Skeletal muscle satellite cell (primary cell): ENCODE results near the gene EXTL1.

Experiments used
- H3K27me3 ChIP-seq: 2 replicates; pipeline ENCODE4 v1.7.0; 2013; ENCODE audit warnings: low read length; ENCODE audit not compliant: control insufficient read depth, insufficient read depth
- H3K36me3 ChIP-seq: 2 replicates; pipeline ENCODE4 v1.7.0; 2013; ENCODE audit warnings: mild to moderate bottlenecking, control low read depth, low read length; ENCODE audit not compliant: insufficient read depth
- H3K4me1 ChIP-seq: 2 replicates; pipeline ENCODE4 v1.7.0; 2013; ENCODE audit warnings: low read length; ENCODE audit not compliant: control insufficient read depth, insufficient read depth
- H3K4me2 ChIP-seq: 2 replicates; pipeline ENCODE4 v1.7.0; 2013; ENCODE audit warnings: mild to moderate bottlenecking, low read length
- H3K4me3 ChIP-seq: 2 replicates; pipeline ENCODE4 v1.7.0; 2013; ENCODE audit warnings: low read length
- H3K9ac ChIP-seq: 2 replicates; pipeline ENCODE4 v1.7.0; 2013; ENCODE audit warnings: mild to moderate bottlenecking, low read depth, low read length, moderate library complexity
- H3K9me3 ChIP-seq: replicated peaks from 2 replicates; pipeline ENCODE4 v1.7.0; 2013; ENCODE audit warnings: mild to moderate bottlenecking, control low read depth, low read length

EXTL1 gene

DNA sequence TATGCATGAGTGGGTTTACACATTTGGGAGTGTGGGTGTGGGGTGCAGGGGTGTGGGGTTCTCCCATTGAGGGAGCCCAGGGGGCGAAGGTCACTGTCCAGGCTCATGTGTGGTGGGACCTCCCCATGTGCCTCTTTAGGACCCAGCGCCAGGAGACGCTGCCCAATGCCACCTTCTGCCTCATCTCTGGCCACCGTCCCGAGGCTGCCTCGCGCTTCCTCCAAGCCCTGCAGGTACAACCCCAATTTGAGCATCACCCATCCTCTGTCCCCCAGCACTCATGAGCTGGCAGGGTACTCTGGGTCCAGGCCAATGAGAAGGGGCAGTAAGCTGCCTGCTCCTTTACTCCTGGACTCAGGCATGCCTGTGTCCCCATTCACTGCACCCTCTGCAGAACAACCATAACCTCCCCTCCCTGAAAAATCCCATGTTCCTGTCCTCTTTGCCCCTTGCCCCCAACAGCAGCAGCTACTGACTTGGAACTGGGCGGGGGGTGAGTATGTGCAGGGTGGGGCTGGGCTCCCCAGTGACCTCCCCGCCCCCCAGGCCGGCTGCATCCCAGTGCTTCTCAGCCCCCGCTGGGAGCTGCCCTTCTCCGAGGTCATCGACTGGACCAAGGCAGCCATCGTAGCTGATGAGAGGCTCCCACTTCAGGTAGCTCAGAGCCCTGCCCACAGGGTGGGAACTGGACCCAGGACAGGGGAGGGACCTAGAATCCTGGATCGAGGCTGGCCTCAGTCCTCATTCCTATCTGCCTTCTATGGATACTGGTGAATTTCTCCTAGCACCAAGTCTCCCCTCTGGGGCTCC lies 7.7 kb downstream of the EXTL1 start:
- H3K9ac ChIP-seq = no peak overlapping the region
- H3K4me1 ChIP-seq = peaks cover 5% of the 10 kb centered on the region
- no peaks in the 10 kb centered on the region for H3K36me3 ChIP-seq
- H3K4me2 ChIP-seq = no peak overlapping the region
- H3K9me3 ChIP-seq = no peaks in the 10 kb centered on the region
- no peak overlapping the region for H3K4me3 ChIP-seq
- peaks cover 19% of the 10 kb centered on the region for H3K27me3 ChIP-seq

DNA sequence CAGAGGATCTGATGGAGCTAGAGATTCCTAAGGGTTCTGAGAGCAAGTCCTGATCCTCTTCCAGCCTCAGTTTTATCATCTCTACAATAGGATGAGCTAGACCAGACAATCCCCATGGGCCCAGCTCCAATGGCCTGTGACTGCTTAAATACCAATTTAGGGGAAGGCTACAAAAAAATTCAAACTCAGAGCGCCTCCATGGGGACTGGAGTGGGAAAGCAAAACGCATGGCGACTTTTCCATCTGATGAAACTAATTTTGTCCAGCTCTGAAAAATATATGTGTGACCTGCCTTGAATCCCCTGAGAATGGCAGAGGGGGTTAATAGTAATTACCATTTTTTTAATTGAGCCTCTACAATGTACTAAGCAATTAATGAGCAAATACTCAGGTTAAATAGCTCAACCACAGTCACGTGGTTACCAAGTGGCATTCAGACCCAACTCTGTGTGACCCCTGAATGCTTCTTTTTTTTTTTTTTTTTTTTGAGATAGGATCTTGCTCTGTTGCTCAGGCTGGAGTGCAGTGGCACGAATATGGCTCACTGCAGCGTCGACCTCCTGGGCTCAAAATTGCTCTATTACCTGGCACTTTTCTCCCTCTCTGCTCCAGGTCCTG lies 8.4 kb downstream of the EXTL1 start:
- Histone ChIP-seq H3K4me2 (no peak overlapping the region), H3K9me3 (no peaks in the 10 kb centered on the region), H3K4me3 (no peak overlapping the region), H3K9ac (no peak overlapping the region), H3K4me1 (peaks cover 8% of the 10 kb centered on the region), H3K36me3 (no peaks in the 10 kb centered on the region), H3K27me3 (peaks cover 21% of the 10 kb centered on the region)

DNA sequence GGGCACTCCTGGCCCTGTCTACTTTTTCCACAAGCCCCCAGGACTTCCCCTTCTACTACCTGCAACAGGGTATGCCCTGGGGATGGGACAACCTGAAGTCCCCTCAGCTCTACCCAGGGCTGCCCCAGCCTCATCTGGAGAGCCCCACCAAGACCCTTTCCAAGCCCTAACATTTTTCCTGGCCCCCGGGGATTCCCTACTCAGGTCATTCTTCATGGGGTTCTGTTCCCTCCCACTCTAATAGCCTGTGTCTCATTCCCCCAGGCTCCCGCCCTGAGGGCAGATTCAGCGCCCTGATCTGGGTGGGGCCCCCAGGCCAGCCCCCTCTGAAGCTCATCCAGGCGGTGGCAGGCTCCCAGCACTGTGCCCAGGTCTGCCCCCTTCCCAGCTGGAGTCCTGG lies 9.6 kb downstream of the EXTL1 start:
- peaks cover 12% of the 10 kb centered on the region for H3K4me1 ChIP-seq
- H3K9ac ChIP-seq = no peak overlapping the region
- H3K4me3 ChIP-seq = no peak overlapping the region
- H3K9me3 ChIP-seq = no peaks in the 10 kb centered on the region
- peaks cover 18% of the 10 kb centered on the region for H3K27me3 ChIP-seq
- H3K4me2 ChIP-seq = no peak overlapping the region
- H3K36me3 ChIP-seq = no peaks in the 10 kb centered on the region

- Histone ChIP-seq H3K27me3 (peaks cover 16% of the 10 kb centered on the region), H3K4me2 (no peak overlapping the region), H3K4me1 (peaks cover 17% of the 10 kb centered on the region), H3K9me3 (no peaks in the 10 kb centered on the region), H3K36me3 (no peaks in the 10 kb centered on the region), H3K9ac (no peak overlapping the region), H3K4me3 (no peak overlapping the region)
These were observed 10.1 kb downstream of the EXTL1 start for GRCh38 chr1:26031611-26032220.

DNA sequence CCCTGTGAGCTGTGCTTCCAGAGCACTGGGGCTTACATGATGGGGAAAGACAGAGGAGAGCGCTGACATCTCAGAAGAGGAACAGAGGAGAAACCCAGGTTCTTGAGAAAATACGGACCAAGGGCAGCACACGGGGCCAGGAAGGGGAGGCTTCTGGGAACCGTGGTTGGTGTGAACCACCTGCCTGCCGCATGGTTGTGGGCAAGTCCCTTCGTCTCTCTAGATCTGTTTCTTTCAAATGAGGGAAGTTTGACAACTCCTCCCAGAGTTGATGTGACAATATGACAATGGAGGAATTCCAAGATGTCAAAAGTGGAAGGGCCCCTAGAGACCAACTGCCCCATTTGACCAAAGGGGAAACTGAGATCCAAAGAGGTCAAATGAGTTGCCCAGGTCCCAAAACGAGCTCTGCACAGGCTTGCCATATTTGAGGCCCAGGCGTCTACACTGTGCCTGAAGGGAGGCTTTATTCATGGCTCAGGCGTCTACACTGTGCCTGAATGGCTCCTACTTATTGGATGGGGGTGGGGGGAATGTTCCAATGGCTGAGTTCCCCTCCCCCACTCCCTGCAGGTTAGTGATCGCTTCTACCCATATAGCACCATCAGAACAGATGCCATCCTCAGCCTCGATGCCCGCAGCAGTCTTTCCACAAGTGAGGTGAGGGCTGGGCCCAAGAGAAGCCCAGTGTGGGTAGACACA lies 11.2 kb downstream of the EXTL1 start:
- no peak overlapping the region for H3K9ac ChIP-seq
- H3K4me1 ChIP-seq = peaks cover 17% of the 10 kb centered on the region
- no peaks in the 10 kb centered on the region for H3K9me3 ChIP-seq
- H3K4me3 ChIP-seq = no peak overlapping the region
- no peak overlapping the region for H3K4me2 ChIP-seq
- no peaks in the 10 kb centered on the region for H3K36me3 ChIP-seq
- H3K27me3 ChIP-seq = peaks cover 15% of the 10 kb centered on the region

GRCh38 chr1:26034504-26035202 lies 13.1 kb downstream of the EXTL1 start:
- Histone ChIP-seq H3K27me3 (peaks cover 19% of the 10 kb centered on the region), H3K4me2 (peak overlapping the region; percentile 97), H3K4me3 (peak overlapping the region; percentile 82), H3K9ac (peak overlapping the region; percentile 12), H3K9me3 (no peaks in the 10 kb centered on the region), H3K36me3 (no peaks in the 10 kb centered on the region), H3K4me1 (peaks cover 15% of the 10 kb centered on the region)

- Histone ChIP-seq H3K9me3 (no peaks in the 10 kb centered on the region), H3K9ac (peak overlapping the region; percentile 74), H3K4me3 (peak overlapping the region; percentile 82), H3K4me1 (peaks cover 15% of the 10 kb centered on the region), H3K4me2 (peak overlapping the region; percentile 97), H3K27me3 (peaks cover 22% of the 10 kb centered on the region), H3K36me3 (no peaks in the 10 kb centered on the region)
These were observed 13.8 kb downstream of the EXTL1 start for GRCh38 chr1:26035203-26035958.

- Histone ChIP-seq H3K9ac (peak overlapping the region; percentile 74), H3K9me3 (no peaks in the 10 kb centered on the region), H3K27me3 (peaks cover 24% of the 10 kb centered on the region), H3K4me1 (peaks cover 15% of the 10 kb centered on the region), H3K4me2 (peak overlapping the region; percentile 97), H3K36me3 (no peaks in the 10 kb centered on the region), H3K4me3 (peak overlapping the region; percentile 82)
These were observed 14.6 kb downstream of the EXTL1 start for GRCh38 chr1:26035959-26036755.

GRCh38 chr1:26036756-26037281 lies 15.2 kb downstream of the EXTL1 start:
- H3K36me3 ChIP-seq = no peaks in the 10 kb centered on the region
- no peaks in the 10 kb centered on the region for H3K9me3 ChIP-seq
- H3K4me1 ChIP-seq = peaks cover 15% of the 10 kb centered on the region
- peak overlapping the region; percentile 82 for H3K4me3 ChIP-seq
- peaks cover 30% of the 10 kb centered on the region for H3K27me3 ChIP-seq
- no peak overlapping the region for H3K9ac ChIP-seq
- peak overlapping the region; percentile 97 for H3K4me2 ChIP-seq

- peaks cover 37% of the 10 kb centered on the region for H3K27me3 ChIP-seq
- no peaks in the 10 kb centered on the region for H3K36me3 ChIP-seq
- no peak overlapping the region for H3K9ac ChIP-seq
- no peak overlapping the region for H3K4me3 ChIP-seq
- peaks cover 15% of the 10 kb centered on the region for H3K4me1 ChIP-seq
- H3K9me3 ChIP-seq = no peaks in the 10 kb centered on the region
- H3K4me2 ChIP-seq = no peak overlapping the region
These were observed 16.3 kb downstream of the EXTL1 start for GRCh38 chr1:26037904-26038303.
